GM21786 (cell line): Measurements from ENCODE around the gene SIDT2.
"Not testable (repeated sequence)": the region's sequence is repeated elsewhere in the genome, so short reads cannot be mapped to it uniquely, and the experiment has no call there.

ENCODE experiments used
- ATAC-seq: cut with Tn5 transposase; IDR thresholded peaks from one replicate; pipeline ENCODE4 v1.9.1; 2021; ENCODE audit not compliant: unreplicated experiment

SIDT2 gene

DNA sequence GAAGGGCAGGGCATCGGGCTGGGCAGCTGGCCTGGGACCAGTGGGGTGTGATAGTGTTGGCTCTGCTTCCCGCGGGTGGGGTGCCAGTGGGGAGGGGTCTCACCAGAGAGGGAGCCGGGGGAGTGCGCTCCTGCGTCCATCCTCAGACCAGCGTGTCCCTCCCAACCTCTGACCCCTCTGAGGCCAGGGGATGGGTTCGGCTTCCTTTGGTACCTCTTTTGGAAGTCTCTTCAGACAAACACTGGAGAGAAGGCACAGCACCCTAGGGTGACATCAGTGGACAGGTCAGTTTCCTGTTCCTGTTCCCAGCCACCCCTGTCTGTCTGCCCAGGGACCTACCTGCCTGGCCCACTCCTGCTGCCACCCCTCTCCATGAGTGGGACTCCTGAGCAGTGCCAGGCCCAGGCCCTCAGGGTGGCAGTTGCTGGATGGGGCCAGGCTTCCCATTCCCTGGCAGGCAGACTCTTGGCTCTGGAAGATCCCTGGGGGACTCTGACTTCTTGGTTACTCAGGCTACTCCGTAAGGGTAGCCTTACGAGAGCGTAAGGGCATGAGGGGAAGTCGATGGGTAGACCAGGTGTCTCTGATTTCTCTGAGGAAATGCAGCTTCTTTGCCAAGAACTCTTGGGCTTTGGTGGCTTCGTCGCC is 23.2 kb downstream of the SIDT2 start:
- no peak for ATAC-seq

DNA sequence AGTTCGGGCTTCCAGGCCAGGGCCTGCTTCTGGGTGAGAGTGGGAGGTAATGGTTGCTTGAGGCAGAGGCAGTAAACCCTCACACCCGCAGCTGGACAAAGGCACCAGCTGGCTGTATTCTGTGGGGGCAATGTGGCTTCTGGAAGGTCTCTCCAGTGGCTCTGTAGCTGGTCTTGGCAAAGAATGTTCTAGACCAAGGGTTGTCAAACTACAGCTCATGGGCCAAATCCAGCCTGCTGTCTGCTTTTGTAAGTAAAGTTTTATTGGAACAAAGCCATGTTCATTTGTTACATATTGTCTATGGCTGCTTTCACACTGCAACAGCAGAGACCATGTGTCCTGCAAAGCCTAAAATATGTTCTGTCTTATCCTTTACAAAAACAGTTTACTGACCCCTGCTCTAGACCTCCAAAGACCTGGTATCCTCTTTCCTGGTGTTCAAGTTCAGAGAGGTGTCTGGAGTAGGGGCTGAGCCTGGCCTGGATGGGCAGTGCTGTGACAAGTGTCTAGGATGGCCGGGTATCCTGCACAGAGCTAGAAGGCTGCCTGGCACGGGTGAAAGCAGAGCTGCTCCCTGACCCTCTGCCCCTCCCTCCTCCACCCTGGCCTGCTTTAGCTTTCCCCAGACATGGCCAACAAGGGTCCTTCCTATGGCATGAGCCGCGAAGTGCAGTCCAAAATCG is 24.0 kb downstream of the SIDT2 start:
- ATAC-seq, result no peak

DNA sequence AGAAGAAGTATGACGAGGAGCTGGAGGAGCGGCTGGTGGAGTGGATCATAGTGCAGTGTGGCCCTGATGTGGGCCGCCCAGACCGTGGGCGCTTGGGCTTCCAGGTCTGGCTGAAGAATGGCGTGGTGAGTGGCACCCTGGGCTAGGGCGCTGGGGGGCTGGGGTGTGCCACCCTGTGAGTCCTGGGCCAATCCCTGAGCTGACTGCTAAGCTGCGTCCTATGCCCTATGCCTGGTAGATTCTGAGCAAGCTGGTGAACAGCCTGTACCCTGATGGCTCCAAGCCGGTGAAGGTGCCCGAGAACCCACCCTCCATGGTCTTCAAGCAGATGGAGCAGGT is 24.5 kb downstream of the SIDT2 start:
- no peak for ATAC-seq

DNA sequence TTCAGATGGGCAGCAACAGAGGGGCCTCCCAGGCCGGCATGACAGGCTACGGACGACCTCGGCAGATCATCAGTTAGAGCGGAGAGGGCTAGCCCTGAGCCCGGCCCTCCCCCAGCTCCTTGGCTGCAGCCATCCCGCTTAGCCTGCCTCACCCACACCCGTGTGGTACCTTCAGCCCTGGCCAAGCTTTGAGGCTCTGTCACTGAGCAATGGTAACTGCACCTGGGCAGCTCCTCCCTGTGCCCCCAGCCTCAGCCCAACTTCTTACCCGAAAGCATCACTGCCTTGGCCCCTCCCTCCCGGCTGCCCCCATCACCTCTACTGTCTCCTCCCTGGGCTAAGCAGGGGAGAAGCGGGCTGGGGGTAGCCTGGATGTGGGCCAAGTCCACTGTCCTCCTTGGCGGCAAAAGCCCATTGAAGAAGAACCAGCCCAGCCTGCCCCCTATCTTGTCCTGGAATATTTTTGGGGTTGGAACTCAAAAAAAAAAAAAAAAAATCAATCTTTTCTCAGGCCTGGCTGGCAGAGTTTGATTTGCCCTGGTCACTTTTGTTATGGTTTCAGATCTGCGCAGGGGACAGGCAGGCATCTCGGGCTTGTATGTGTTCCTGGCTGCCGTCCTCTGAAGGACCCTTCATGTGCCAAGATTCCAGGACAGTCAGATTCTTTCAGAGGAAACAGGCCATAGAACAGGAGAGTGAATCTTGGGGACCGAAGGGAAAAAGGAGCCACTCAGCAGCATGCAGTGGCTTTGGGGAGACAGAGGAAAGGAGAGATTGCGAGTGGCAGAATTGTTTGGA is 25.9 kb downstream of the SIDT2 start:
- ATAC-seq, result no peak

DNA sequence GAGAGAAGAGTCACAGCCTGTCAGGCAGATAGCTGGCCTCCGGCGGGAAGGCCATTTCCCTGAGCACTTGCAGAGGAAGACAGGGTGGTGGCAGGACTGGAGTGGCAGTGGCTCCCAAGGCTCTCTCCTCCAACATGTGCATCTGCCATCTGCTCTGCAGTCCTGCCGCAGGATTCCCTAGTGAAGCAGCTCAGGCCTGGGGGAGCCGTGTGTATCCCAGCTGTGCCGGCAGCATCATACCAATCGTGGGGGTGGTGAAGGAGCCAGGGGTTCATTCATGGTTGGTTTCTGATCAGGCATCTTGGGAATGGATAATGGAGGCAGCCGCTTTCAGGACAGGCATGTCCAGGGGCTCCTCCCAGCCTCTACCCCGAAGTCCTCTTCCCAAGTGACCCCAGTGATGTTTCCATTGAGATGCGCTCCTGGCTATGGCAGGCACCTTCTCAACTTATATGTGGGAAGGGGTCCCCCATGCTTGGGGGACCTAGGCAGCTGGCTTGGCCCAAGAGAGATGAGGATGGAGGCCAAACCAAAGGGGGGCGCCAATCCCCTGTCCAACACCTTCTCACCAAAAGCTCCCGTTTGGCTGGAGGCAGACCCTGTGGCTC is 26.8 kb downstream of the SIDT2 start:
- no peak for ATAC-seq

DNA sequence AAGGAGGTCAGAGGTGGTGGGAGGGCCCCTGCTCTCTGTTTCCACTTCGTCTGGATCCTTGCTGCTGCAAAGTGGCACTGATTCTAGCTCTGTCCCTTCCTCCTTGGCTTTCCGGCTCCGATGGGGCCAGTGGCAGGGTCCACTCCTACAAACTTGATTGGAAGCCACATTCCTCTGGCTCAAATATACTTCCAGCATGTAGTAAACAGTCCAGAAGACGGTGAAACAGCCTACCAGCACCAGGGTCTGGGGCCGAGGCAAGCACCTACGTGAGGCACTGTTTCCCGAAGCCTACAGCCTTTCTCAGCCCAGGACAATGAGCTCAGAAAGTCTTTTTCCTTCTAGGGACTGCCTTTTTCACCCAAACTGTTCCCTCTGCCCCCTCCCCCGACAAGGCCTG is 27.6 kb downstream of the SIDT2 start:
- not testable (repeated sequence) for ATAC-seq

DNA sequence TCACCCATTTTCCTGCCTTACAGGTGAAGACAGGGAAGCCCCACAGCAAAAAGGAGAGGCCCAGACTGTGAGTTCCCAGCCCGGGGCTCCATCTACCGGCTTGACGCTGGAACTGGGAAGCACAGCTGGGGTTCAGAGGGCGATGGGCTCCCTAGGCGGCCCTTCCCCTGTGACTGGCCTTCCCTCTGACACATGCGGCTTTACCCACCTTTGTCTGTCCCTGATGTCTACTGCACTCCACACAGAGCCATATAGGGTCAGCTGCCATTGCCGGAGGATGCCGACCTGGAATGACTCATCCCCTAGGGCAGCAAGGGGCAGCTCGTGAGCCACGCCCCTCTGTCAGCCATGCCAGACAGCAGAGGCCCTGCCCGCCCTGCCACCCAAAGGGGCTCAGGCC is 28.3 kb downstream of the SIDT2 start:
- not testable (repeated sequence) for ATAC-seq

DNA sequence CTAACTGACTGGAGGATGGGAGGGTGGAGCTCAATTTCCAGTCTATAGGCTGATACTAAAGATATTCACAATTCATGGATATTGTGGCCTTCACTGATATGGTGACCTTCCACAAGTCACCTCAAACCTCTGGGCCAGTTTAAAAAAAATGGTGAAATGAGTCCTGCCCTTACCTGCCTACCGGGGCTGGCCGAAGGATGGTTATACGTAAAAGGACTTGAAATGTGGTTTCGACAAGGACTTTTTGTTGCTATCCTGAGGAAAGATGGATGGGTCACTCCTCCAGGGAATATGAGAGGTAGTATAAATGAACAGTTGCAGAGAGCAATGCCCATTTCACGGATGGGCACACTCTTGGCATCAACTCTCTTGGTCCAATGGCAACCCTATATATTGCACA is 28.9 kb downstream of the SIDT2 start:
- ATAC-seq, result not testable (repeated sequence)

DNA sequence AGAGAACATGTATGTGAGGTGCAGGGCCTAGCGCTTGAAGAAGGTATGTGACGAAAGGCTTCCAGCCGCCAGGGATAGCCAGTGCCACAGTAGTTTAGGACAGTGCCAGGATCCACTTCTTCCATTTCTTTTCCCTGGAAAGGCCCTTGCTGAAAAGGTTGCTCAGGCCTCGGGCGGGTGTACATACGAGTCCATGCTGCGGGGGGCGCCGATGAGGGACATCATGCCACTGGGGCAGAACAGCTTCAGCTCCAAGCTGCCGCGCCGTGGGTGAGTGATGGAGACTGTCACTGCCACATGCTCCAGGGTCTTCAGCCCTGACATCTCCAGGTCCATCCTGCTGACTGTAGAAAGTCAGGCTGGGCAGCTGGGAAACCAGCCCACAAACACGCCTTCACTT is 30.2 kb downstream of the SIDT2 start:
- ATAC-seq, result not testable (repeated sequence)

DNA sequence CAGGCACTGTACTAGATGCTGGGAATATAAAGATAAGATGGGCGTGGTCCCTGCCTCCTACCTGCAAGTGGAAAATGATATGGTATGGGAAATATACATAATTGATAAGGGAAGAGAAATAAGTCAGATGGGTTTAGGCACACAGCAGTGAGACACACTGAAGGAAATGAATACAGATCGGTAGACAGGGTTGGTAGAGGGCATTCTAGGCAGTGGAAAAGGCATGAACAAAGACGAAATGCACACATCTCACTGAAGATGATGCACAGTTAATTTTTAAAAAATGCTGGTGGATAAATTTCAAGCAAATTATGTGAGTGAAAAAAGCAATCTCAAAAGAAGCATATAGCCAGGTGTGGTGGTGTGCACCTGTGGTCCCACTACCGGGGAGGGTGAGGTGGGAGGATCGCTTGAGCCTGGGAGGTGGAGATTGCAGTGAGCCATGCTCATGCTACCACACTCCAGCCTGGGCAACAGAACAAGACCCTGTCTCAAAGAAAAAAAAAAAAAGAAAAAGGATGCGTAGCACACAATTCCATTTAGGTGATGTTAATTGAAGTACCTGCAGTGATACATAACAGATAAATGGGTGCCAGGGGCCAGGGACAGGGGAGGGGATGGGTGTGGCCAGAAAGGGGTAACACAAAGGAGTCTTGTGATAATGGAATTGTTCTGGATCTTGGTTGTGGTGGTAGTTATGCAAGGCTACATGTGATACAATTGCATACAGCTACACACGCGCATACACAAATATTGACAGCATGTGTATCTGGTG is 31.0 kb downstream of the SIDT2 start:
- ATAC-seq, result not testable (repeated sequence)

DNA sequence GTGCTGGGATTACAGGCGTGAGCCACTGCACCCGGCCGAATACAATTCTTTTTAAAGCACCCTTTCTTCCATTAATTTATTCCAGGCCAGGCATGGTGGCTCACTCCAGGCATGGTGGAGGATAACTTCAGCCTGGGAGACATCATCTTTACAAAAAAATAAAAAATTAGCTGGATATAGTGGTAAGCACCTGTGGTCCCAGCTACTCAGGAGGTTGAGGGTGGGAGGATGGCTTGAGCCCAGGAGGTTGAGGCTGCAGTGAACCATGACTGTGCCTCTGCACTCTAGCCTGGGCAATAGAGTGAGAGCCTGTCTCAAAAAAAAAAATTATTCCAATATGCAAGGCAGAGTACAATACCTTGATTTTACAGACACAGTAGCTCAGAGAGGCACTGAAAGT is 32.1 kb downstream of the SIDT2 start:
- ATAC-seq, result no peak

DNA sequence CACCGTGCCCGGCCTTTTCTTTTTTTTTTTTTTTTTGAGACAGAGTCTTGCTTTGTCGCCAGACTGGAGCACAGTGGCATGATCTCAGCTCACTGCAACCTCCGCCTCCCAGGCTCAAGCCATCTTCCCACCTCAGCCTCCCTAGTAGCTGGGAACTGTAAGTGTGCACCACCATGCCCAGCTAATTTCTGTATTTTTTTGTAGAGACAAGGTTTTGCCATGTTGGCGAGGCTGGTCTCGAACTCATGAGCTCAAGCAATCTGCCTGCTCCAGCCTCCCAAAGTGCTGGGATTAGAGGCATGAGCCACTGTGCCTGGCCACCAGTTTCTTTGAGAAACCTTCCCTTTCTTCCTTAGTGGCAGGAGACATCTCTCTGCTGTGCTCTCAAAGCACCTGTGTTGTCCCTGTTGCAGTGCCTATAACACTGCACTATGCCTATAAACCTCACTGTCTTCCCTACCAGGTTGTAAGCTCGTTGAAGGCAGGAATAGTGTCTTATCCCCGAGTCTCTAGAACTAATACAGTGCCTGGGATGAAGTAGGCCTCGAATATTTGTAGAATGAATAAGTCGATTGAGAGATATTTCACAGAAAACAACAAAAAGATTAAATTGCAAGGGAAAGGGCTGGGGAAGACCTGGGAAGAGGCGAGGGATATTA is 34.3 kb downstream of the SIDT2 start:
- no peak for ATAC-seq

DNA sequence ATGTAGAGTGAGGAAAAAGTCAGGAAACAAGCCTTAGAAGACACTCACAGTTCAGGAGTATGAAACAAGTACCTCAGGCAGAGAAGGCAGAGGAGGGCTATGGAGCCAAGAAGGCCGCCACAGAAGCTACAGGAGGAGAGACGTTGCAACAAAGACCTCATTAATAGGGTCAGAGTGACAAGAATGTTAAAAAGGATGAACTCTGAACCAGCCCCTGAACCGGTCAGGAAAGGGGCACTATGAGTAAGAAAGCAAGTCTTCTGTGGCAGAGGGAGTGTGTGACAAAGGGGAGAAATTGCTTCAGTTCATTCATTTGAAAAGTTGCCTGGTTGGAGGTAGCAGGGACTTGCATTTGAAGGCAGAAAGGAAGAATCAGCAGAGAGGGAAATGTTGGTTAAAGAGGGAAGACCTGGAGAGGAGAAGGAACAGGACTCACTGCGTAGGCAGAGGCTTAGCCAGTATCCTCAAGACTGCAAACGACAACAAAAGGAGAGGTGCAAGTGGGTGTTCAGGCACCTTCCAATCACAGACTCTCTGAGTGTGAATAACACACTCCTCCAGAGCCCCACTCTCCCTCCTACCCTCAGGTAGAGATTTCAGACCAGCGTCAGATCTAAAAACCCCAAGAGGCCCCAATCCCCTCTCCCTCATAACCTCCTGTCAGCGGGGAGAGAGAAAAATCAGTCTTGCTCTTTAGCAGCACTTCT is 36.0 kb downstream of the SIDT2 start:
- ATAC-seq, result no peak

DNA sequence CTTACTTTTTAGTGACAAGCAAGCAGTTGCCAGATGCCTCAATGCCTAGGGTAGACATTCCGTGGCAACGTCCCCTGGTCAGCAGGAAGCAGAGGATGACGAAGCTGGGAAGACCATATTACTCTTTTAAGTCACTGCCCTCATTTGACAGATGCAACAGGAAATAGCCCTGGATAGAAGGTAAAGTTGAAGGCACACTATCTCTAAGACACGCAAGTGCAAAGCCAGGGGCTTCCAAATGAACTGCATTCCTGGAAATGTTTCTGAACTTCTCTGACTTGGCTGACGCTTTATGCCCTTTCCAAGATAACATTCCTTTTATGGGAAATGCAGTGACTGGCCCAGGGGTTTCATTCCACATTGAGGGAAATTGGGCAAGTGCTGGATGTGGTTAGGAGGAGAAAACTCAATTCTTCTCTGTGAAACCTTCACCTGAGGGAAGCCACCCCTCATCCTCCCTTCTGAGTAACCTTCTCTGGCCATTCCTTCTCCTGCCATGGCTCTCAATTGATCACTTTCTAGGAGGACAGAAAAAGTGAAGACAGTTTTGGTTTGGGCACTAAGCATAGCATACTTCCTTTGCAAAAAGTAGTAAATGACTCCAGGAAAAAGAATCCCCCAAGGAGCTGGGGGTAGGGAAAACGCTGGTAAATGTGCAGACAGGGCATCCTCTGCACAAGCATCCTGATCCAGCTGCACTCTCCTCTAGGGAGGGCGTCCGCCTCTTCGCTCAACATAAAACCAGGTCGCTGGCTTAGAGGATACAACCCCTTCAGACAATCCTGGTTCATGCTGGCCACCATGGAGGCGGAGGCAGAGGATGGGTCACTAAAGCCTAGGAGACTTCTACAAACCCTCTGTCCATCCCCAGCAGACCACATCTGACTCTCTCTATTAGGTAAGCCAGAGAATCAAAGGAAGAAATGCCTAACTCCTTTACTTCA is 38.9 kb downstream of the SIDT2 start:
- no peak for ATAC-seq

DNA sequence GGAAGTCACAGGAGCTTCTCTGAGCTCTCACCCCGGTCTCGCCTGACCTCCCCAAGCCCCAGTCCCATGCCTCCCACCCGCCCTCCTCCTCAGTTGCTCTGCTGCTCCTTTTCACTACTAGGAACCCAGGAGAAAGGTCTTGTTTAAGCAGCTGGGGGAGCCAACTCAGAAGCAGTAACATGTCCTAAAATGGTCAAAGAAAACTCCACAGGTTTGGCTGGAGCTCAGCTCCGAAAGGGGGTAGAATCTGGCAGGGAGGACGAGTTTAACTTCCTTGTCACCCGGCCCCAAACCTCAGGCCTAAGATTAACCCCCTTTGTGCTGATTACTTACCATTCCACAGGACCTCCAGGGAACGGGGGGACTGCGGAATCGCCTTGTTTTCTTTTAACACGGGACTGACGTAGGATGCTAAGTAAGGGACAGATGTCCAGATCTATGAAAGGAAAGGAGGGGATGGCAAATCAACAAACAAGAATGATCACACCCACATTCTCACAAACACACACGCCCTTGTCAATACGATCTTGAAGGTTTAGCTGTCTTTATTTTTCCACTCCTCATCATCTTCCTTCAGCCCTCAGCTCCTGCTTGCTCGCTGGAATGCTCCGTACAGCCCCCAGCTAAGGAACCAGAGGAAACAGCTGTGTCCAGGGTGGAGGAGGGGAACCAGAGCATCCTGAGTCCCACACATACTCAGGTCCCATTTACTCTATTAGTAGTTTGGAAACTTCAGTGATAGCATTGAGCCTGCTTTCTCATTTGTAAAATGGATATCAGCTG is 39.8 kb downstream of the SIDT2 start:
- ATAC-seq, result no peak

DNA sequence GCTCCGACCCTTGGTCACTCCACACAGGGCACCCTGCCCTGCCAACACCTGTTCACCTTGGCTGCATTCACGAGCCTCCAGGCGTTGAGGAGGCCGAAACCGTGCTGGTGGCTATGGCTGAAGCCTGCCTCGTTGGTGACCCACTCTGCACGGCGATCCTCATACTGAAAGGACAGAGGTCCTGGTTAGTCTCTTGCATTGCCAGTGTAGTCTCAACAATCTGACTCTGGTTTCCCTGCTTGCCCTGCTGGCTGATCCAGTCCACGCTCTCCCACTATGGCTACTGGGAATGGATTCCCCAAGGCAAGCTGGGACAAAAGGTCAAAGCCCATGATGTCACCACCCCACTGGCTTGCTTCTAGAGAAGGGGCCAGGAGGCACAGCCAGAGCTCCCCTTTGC is 40.5 kb downstream of the SIDT2 start:
- no peak for ATAC-seq

DNA sequence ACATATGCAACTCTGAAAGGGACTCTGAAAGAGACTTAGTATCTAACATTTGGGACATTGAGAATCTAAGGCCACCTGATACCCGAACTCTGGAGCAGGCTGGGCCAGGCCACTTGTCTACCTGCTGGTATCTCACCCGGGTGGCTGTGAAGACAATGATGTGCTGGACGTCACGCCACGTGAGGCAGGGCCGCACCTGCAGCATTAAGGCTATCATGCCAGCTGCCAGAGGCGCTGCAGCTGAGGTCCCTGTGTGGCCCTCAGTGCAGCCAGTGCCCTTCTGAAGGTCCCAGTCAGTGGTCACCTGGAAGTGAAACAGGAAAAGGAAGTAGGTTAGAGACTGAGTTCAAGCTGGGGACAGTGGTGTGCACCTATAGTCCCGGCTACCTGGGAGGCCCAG is 40.9 kb downstream of the SIDT2 start:
- no peak for ATAC-seq

DNA sequence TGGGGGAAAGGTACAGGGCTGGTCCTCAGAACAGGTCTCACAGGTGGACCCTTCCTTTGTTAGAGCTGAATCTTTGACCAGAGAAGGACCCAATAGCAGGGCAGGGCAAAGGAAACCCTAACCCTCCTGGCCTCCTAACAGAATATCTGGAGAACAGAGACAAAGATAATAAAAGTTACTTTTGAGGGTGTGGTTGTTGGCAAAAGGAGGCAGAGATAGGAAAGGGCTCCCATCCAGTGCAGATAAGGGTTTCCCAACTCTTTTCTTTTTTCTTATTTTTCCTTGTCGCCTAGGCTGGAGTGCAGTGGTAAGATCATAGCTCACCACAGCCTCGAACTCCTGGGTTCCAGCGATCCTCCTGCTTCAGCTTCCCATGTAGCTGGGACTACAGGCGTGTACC is 41.5 kb downstream of the SIDT2 start:
- no peak for ATAC-seq
